ENCODE results near the gene CERS5.

CERS5 gene, protein sequence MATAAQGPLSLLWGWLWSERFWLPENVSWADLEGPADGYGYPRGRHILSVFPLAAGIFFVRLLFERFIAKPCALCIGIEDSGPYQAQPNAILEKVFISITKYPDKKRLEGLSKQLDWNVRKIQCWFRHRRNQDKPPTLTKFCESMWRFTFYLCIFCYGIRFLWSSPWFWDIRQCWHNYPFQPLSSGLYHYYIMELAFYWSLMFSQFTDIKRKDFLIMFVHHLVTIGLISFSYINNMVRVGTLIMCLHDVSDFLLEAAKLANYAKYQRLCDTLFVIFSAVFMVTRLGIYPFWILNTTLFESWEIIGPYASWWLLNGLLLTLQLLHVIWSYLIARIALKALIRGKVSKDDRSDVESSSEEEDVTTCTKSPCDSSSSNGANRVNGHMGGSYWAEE

DNA sequence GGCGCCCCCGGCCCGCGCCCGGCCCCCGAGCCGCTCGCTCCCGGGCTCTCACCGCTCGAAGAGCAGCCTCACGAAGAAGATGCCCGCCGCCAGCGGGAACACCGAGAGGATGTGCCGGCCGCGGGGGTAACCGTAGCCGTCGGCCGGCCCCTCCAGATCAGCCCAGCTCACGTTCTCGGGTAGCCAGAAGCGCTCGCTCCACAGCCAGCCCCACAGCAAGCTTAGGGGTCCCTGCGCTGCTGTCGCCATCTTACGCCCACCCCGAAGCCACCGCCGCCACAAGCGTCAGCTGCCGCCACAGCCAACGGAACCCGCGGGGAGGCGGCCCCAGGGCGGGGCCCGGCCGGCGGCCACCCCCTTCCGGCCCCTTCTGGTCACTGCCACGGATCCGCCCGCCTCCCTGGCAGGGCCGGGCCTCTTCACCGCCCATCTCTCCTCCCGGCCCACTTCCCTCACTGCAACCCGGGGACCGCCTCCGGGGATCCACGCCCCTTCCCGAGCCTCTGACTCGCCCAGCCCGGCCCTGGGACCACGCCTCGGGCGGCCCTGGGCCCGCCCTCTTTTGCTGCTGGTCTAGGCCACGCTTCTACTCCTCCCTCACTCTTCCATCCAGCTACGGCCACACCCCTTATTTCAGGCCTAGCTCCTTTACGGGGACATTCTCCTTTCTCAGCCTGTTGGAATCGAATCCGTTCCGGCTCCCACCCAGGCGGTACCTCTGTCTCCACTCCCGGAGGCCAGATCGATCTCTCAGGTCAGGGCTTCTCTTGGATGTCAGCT lies at the start of gene CERS5:
Gene CERS5 (minus strand): TSS at position 321 of the 780 bp plus-strand sequence. CDS start 72 bp downstream, at position 249.
- peak; percentile 96 for DNase-seq (ENCODE audit: low read depth)

DNA sequence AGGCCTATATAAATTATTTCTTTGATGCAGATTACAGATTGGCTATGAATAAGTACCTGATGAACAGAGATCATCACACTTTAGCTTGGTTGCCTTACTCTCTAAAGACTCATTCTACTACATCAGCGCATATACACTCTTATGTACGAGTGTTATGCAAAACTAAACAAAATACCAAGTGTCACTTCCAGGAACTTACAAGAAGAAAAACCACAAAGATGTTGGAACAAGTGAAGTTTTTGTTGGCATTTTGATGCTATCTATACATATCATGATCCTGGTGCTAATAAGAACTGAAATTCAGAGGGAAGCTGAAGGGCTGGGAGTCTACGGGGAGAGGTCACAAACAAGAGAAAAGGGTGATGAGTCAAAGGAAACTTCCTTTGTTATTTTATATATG lies 47.9 kb upstream of the CERS5 start:
- DNase-seq (ENCODE audit: low read depth): no peak

DNA sequence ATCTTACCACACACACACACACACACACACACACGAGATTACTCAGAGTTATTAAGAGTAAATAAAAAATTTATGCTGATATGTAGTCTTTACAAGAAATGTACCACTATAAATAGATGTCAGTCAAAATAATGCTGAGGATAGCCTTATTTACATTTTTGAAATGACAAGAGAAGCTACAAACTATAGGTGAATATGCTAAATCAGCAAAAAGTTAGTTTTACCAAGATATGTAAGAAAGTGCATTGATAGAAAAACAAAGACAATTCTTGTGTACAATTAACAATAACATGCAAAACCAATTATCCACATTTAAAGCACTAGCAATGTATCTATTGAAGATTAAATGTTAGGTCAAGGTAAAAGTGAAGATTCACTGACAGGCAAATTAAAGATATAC lies 46.8 kb upstream of the CERS5 start:
- DNase-seq (ENCODE audit: low read depth): no peak

DNA sequence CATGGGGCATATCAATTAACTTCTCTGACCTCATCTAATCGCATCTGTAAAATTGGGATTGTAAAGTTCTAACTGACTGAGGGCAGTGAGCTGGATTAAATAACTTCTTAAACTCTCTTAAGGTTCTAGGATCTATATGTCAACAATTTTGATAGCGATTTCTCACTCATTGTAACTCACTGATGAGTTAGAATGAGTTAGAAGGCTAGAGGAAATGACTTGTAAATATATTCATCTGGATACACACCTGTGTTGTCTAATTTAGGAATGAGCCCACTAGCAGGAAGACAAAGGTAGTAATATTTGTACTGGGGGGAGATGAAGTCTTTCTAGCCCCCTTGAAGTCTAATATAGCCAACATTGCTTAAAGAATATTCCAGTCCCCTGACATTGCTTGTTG lies 46.3 kb upstream of the CERS5 start:
- no peak for DNase-seq (ENCODE audit: low read depth)

DNA sequence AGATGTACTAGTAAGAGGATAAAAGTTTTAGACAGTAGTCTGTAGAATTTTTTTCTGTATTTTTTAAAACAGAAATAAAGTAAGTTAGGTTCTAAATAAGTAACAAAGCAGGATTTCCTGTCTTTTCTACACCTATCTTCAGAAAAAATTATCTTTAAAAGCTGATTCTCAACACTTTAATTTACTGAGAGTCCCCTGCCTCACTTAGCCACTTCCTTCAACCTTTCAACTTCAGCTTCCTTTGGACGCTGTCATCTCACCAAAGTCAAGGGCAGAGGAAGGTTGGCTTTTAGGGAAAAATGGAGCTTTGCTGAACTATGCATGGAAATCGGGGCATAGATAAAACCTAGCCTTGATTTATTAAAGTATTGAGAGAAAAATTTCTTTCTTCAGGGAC lies 44.9 kb upstream of the CERS5 start:
- no peak for DNase-seq (ENCODE audit: low read depth)

DNA sequence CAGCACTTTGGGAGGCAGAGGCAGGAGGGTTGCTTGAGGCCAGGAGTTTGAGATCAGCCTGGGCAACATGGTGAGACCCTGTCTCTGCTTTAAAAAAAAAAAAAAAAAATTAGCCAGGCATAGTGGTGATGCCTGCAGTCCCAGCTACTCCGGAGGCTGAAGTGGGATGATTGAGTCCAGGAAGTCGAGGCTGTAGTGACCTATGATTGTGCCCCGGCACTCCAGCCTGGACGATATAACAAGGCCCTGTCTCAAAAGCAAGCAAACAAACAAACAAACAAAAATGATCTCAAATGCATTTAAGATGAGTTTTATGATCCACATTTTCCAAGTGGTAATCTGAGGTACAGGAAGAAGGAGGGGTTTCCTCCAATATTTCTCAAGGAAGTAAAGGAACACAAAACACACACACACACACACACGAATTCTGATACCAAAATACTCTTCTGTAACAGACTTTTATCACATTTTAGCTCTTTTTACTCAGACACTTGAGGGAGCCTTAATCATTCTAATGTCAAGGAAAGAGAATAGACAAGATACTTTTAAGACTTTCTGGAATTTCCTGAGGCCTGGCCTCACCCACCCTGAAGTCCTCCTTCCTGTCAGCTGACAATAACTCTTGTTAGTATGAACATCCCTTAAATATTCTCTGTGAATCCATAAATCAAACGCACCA lies 44.4 kb upstream of the CERS5 start:
- DNase-seq (ENCODE audit: low read depth): no peak

DNA sequence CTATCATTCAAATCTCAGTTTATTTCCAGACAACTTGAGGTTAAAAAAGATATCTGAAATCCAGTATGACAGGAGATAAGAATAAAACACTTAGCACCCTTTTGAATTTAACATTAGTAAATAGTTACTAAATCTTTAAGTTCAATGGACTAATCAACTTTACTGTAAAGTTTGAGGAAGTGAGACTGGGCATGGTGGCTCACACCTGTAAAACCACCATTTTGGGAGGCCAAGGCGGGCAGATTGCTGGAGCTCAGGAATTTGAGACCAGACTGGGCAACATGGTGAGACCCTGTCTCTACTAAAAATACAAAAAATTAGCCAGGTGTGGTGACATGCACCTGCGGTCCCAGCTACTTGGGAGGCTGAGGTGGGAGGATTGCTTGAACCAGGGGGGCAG lies 40.3 kb upstream of the CERS5 start:
- no peak for DNase-seq (ENCODE audit: low read depth)

DNA sequence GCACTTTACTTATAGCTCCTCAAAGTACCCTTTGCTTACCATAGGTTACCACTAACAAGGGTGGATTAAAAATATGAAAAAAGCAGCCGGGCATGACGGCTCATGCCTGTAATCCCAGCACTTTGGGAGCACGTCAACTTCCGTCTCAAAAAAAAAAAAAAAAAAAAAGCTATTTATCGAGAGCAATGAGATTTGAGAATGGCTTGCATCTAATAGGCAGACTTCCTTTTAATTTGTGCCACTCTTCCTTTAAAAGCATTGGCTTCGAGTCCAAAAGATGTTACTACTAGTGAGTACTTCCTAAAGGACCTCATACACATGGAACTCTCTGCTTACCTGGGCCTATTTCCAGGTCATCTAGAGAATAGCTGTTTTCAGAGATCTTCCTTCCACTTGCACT lies 38.5 kb upstream of the CERS5 start:
- no peak for DNase-seq (ENCODE audit: low read depth)

DNA sequence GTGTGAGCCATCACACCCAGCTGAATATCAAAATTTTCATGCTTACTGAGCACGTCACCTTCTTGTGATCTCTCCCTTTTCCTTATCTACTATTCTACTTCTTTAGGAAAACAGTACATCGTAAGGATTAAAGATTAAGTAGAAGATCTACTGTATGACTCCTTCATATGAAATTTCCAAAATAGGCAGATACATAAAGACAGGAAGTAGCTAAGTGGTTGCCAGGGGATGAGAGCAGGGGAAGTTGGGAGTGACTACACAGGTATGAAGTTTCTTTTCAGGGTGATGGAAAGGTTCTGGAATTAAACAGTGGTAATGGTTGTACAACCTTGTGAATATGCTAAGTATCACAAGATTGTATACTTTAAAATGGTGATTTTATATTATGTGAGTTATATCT lies 36.5 kb upstream of the CERS5 start:
- DNase-seq (ENCODE audit: low read depth): no peak

DNA sequence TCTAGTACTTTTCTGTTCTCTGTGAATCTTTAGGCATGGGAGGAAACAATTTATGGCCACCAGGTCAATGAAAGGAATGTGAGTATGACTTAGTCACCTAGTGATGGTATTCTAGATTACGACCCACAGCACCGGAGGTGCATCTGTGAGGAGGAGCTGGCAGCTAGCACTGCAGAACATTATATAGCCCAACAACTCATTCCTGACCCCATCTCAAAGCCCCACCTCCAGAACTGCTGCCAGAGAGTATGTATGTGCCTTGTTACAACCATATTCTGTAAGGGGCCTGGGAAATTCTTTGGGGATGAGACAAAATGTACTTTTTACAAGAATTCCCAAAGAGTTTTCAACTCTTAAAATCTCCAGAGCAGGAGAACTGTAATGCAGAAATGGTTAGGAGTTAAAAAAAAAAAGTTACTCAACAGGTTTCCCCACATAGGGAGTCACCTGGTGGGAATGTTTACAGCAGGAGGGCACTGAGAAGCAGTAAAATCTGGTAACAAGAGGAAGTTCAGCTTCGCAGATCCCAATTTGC lies 34.9 kb upstream of the CERS5 start:
- no peak for DNase-seq (ENCODE audit: low read depth)

DNA sequence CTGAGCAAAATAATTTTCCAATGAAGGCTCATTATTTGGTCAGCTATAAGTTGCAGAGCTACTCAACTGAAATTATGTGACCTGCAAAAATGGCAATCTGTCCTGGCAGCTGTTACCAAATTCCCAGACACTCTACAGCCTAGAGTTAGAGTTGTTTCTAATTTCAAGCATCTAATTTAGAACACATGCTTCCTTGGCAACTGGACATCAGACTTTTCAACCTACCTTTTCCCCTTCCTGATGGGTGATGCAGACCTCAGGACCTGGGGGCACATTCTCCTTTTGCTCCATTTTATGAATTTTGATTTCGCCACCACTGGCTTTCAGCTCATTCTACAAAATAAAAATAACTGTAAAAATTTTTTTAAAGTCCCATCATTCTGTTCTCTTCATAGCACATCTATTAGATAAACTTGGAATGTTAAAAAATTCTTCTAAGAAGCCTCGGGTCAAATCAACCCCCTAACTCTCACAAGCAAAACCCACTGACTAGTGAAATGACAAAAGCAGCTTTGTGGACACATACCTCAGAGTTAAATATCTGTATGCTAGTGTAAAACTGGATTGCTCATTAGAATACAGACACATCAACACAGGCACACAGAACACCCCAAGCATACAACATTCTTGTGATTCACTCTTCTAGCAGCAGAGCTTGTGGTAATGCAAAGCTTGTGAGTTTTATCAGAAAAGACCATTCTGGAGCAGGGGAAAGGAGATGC lies 33.5 kb upstream of the CERS5 start:
- DNase-seq (ENCODE audit: low read depth): no peak

DNA sequence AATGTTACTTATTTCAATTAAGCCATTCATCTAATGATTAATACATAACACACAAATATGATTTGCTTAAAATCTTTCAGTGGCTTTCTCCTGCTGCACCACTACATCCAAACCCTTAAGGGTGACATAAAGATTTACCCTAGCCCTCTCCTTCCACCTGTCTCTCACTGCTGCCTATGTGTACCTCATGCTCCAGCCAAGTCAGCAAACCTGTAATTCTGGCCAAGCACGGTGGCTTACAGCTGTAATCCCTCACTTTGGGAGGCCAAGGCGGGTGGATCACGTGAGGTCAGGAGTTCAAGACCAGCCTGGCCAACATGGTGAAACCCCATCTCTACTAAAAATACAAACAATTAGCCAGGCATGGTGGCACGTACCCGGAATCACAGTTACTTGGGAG lies 31.7 kb upstream of the CERS5 start:
- no peak for DNase-seq (ENCODE audit: low read depth)

DNA sequence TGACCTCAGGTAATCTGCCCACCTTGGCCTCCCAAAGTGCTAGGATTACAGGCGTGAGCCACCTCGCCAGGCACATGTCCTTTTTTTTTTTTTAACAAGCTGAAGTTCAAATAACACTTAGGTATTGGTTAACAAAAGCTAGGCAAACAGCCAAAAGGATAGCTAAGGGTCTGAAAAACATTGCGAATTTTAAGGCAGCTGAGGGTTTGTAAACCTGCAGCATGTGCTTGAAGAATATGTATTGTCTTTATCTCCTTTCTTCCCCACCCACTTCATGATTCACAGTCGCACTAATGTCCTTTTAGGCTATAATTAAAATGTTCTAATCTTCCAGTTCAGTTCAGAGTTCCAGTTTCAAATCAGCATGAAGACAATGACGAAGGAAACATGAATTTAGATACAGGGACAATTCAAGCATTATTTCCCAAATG lies 30.1 kb upstream of the CERS5 start:
- no peak for DNase-seq (ENCODE audit: low read depth)

DNA sequence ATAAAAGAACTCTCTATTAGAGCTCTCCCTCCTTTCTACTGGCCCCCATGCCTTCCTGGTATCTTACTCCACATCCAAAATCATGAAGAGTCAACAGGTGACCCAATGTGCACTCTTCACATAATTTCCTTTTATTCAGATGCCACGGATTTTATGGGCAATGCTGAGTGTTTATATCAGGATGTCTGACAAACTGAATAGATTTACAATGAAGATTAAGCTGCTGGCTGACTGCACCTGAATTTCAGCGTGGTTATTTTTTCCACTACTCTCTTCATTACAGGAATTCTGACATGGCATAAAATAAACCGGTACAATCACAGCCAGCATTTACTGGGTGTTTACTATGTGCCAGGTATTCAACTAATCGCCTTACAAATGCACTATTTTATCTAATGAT lies 29.4 kb upstream of the CERS5 start:
- DNase-seq (ENCODE audit: low read depth): no peak

DNA sequence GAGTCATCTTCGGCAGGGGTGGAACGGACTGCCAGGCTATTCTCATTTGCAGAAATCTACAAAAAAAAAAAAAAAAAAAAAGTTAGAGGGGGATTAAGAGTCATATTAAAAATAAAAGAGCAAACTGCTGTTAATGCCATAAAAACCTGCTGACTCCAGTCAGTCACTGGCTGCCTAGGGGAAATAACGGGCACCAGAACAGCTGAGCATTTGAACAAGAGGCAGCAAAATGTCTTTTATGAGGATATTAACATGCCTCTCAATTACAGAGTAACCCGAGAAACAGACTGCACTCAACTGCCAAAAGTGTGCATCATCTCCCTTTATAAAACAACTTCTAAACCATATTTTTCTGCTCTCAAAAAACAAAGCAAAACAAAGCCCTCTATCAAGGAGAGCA lies 28.7 kb upstream of the CERS5 start:
- no peak for DNase-seq (ENCODE audit: low read depth)

DNA sequence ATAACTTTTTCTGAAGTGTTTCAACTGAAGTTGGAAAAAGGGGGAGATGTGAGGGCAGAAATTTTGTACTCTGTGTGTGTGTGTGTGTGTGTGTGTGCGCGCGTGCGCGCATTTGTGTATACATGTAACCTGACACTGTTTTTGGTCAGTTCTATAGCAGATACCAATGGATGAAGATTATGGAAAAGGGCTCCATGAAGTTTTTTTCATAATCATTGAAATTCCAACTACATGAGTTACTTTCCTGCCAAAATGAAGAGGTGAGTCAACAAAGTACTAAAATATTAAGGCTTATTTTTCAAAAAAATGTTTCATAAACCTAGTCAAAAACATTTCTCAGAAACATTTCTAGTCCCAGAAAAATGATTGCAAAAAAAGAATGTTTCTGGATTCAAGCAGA lies 25.7 kb upstream of the CERS5 start:
- no peak for DNase-seq (ENCODE audit: low read depth)

DNA sequence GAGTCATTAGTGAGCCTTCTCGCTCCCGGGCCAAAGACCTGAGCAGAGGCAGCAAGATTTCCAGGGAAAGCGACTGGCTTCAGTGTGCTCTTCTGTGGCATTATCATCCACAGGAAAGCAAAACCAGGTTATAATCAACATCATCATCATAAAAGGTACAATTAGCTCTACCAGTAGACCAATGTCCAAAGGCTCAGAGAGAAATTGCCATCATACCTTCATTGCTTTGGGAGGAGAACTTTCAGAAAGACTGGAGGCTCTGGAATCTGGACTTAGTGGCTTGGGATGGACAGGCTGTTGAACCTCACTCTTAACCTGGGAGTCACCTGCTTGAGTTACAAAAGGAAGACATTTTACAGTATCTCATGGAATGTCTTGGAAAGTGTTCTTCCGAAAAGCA lies 25.1 kb upstream of the CERS5 start:
- no peak for DNase-seq (ENCODE audit: low read depth)

DNA sequence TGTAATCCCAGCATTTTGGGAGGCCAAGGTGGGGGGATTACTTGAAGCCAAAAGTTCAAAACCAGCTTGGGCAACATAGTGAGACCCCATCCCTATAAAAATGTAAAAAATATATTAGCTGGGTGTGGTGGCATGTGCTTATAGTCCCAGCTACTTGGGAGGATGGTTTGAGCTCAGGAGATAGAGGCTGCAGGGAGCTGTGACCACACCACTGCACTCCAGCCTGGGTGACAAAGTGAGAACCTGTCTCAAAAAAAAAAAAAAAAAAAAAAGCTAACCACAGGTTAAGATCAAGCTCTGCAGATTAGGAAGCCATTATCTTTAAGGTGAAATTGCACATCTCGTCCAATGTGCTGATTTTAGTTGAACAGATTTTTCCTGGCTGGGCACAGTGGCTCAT lies 23.7 kb upstream of the CERS5 start:
- no peak for DNase-seq (ENCODE audit: low read depth)

DNA sequence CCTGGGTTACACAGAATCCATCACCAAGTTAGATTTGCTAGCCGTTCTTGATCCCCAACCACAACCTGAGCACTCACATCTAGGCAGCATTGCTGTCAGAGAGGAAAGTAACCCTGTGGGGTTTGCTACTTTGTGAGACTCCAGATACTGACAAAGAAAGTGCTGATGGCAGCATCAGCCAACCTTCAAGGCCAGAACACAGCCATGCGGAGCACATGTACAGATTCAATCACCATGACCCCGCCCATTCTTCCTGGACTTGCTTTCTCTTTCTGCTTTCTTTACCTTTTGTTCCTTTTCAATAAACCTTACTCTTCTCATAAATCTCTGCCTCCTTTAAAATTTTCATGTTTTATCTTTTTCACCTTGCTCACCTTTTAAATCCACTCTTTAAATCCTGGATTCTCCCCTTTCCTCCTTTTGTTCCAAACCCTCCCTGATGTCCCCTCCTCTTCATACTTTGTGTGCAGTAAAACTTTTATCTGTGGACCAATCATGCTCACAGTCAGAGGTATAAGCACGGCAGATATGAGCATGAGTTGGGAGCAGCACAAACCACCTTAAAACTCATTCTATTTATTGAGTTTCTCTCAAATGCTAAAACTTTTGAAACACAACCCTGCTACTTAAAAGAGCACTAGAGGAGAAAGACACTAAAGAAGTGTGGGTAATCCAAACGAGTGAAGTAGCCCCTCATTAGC lies 21.9 kb upstream of the CERS5 start:
- DNase-seq (ENCODE audit: low read depth): no peak

DNA sequence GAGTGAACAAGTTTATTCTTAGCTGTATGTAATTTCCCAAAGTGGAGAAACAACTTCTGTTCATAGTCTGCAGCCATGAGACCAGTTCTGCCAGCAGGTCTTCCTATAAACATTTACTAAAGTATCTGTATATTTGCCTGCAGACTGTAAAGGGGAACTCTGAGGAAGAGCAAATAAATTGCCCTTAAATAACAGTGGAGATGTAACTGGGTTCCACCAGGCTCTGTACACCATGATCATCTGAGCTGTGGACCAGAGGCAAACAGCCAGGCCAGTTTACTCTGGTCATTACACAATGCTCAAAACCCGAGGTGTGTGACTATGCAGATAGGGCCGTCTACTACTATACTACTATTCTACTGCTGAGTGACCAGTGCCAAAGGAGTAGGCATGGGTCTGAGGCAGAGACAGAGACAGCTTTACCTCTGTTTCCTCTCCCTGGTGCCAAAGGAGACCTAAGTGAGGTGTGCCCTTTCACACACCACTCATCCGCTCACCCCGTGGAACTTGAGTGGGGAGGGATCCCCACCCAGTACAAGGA lies 21.1 kb upstream of the CERS5 start:
- no peak for DNase-seq (ENCODE audit: low read depth)
